IPS-18c (cell line): Measurements from ENCODE around the gene HACL1.

Experiments used
- H3K4me3 ChIP-seq: 2 replicates; pipeline ENCODE4 v1.7.0; 2013; ENCODE audit warnings: low read depth, mild to moderate bottlenecking, low read length, moderate library complexity; ENCODE audit not compliant: insufficient read depth
- H3K9me3 ChIP-seq: one replicate; pipeline ENCODE4 v1.6.1; 2013; ENCODE audit warnings: mild to moderate bottlenecking, low read length, moderate library complexity; ENCODE audit not compliant: control insufficient read depth, insufficient read depth

HACL1 gene

GRCh38 chr3:15601399-15602145, at the start of gene HACL1, which contains the start of gene BTD:
TSS of gene HACL1 (minus strand) at chr3:15601569. CDS start at chr3:15601463, 106 bp downstream.
TSS of gene BTD (plus strand) at chr3:15601745. CDS start at chr3:15635440, 33,695 bp downstream.
- Histone ChIP-seq H3K9me3 (peaks cover 2% of the 10 kb centered on the region), H3K4me3 (peak within 1 kb of the TSS; percentile 99)

GRCh38 chr3:15649858-15650257, 48.5 kb upstream of the HACL1 start:
- Histone ChIP-seq H3K9me3 (no peaks in the 10 kb centered on the region), H3K4me3 (no peak overlapping the region)

- H3K4me3 ChIP-seq = no peak overlapping the region
- H3K9me3 ChIP-seq = no peaks in the 10 kb centered on the region
Measured at GRCh38 chr3:15649341-15649740, 48.0 kb upstream of the HACL1 start.

- Histone ChIP-seq H3K4me3 (no peak overlapping the region), H3K9me3 (no peaks in the 10 kb centered on the region)
Measured at GRCh38 chr3:15647611-15648167, 46.3 kb upstream of the HACL1 start.

- H3K9me3 ChIP-seq = no peaks in the 10 kb centered on the region
- H3K4me3 ChIP-seq = no peak overlapping the region
Measured at GRCh38 chr3:15646851-15647511, 45.6 kb upstream of the HACL1 start.

GRCh38 chr3:15645740-15646501, 44.6 kb upstream of the HACL1 start:
- H3K9me3 ChIP-seq = no peaks in the 10 kb centered on the region
- no peak overlapping the region for H3K4me3 ChIP-seq

- no peaks in the 10 kb centered on the region for H3K9me3 ChIP-seq
- no peak overlapping the region for H3K4me3 ChIP-seq
Measured at GRCh38 chr3:15645246-15645645, 43.9 kb upstream of the HACL1 start.

GRCh38 chr3:15638891-15639262, 37.5 kb upstream of the HACL1 start:
- Histone ChIP-seq H3K4me3 (no peak overlapping the region), H3K9me3 (no peaks in the 10 kb centered on the region)

- no peaks in the 10 kb centered on the region for H3K9me3 ChIP-seq
- H3K4me3 ChIP-seq = no peak overlapping the region
Measured at GRCh38 chr3:15638193-15638890, 37.0 kb upstream of the HACL1 start.

- H3K4me3 ChIP-seq = no peak overlapping the region
Measured at GRCh38 chr3:15637131-15637951, 36.0 kb upstream of the HACL1 start.

GRCh38 chr3:15636028-15636709, 34.8 kb upstream of the HACL1 start:
- Histone ChIP-seq H3K4me3 (no peak overlapping the region), H3K9me3 (no peaks in the 10 kb centered on the region)

More at GRCh38 chr3:15637131-15637951, 36.0 kb upstream of the HACL1 start:
- H3K9me3 ChIP-seq = no peaks in the 10 kb centered on the region

GRCh38 chr3:15635121-15635661, 33.8 kb upstream of the HACL1 start:
- Histone ChIP-seq H3K4me3 (no peak overlapping the region), H3K9me3 (no peaks in the 10 kb centered on the region)

- no peak overlapping the region for H3K4me3 ChIP-seq
- H3K9me3 ChIP-seq = no peaks in the 10 kb centered on the region
Measured at GRCh38 chr3:15634671-15635070, 33.3 kb upstream of the HACL1 start.

- Histone ChIP-seq H3K9me3 (no peaks in the 10 kb centered on the region), H3K4me3 (no peak overlapping the region)
Measured at GRCh38 chr3:15633766-15634598, 32.6 kb upstream of the HACL1 start.

GRCh38 chr3:15633159-15633558, 31.8 kb upstream of the HACL1 start:
- no peaks in the 10 kb centered on the region for H3K9me3 ChIP-seq
- H3K4me3 ChIP-seq = no peak overlapping the region
